BJ (cell line): Measurements from ENCODE around the gene GP1BB. TPM values are rescaled to one million over a fixed set of nuclear protein-coding genes. Genes with fewer than 3 reads are reported as not detected.

Source experiments
- CTCF ChIA-PET: fragments of 350-600 bp; formaldehyde crosslinking; extraction: SDS; loops from one replicate; lab custom pipeline; 2021; ENCODE audit warnings: antibody characterized with exemption, inconsistent platforms; lab: Yijun Ruan, JAX
- POLR2A ChIA-PET: fragments of 300-600 bp; sonication (Branson Sonifier 250); formaldehyde crosslinking; extraction: SDS; loops from one replicate; lab custom pipeline; 2021; ENCODE audit warnings: antibody characterized with exemption; lab: Charles Lee
- DNase-seq: peaks from one replicate; pipeline ENCODE4 v3.0.0-alpha.2; 2011; ENCODE audit warnings: low read depth
- H3K27me3 ChIP-seq: 2 replicates; pipeline ENCODE4 v1.6.0; 2011; ENCODE audit warnings: low read length; ENCODE audit not compliant: control insufficient read depth, insufficient read depth
- H3K36me3 ChIP-seq: 2 replicates; pipeline ENCODE4 v1.5.1; 2011; ENCODE audit warnings: low read length; ENCODE audit not compliant: control insufficient read depth, insufficient read depth
- H3K4me3 ChIP-seq: 2 replicates; pipeline ENCODE4 v1.5.1; 2011; ENCODE audit warnings: low read depth, mild to moderate bottlenecking, control low read depth, low read length
- polyA plus RNA-seq: library from polyadenylated mRNA; depleted of rRNA; stranded (reverse); fragments of >200 nt; gene quantifications from 2 replicates; pipeline ENCODE4 v1.2.3, GENCODE V29; 2011
- TF ChIP-seq, protein P1 (sequence below): IDR thresholded peaks from 2 replicates; pipeline ENCODE4 v1.5.1; 2011; ENCODE audit warnings: low read depth, mild to moderate bottlenecking, control low read depth, inconsistent platforms, low read length, moderate library complexity; ENCODE audit not compliant: insufficient read depth

GP1BB gene
- polyA plus RNA-seq, 1 experiment, result 4.2 TPM

DNA sequence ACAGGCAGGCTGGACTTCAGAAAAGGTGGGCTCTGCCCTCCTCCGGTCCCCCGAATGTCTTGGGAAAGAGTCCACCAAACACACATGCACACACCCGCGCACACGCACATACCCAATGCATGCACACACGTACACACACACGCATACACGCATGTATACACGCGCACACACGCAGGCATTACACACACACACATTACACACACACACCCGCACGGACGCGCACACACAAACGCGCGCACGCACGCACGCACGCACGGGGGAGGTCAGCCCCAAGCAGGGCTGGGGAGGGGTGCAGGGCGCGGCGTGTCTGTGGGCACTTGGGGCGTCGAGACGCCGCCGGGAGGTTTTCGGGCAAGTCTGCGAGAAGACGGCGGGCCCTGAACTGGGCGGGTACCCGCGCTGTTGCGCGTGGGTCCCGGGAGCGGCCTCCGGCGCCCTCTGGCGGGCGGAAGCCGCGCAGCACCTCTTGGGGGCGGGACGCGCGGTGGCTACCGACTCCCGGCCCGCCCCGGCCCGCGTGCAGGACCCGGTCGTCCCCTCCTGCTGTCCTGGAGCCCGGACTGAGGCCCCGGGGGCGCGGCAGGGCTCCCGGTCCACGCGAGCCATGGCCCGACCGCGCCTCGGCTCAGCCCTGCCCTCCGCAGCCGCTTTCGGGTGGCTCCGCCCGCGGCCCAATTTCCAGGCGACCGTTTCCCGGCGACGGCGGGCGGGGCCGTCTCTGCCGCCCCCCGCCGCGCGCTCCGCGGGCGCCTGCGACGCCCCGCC is 5.5 kb upstream of the GP1BB start:
- TF ChIP-seq, protein P1, sequence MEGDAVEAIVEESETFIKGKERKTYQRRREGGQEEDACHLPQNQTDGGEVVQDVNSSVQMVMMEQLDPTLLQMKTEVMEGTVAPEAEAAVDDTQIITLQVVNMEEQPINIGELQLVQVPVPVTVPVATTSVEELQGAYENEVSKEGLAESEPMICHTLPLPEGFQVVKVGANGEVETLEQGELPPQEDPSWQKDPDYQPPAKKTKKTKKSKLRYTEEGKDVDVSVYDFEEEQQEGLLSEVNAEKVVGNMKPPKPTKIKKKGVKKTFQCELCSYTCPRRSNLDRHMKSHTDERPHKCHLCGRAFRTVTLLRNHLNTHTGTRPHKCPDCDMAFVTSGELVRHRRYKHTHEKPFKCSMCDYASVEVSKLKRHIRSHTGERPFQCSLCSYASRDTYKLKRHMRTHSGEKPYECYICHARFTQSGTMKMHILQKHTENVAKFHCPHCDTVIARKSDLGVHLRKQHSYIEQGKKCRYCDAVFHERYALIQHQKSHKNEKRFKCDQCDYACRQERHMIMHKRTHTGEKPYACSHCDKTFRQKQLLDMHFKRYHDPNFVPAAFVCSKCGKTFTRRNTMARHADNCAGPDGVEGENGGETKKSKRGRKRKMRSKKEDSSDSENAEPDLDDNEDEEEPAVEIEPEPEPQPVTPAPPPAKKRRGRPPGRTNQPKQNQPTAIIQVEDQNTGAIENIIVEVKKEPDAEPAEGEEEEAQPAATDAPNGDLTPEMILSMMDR, result peak; percentile 68
- peaks cover 3% of the 10 kb centered on the region; the same call in 1 of the 2 replicates for H3K27me3 ChIP-seq
- ChIA-PET POLR2A (no interaction called here), CTCF (interaction anchor here (1.0 to 2.6 kb wide), 5 partner anchors 27 to 88 kb away, joined by 3 to 13 read pairs (median 4); no protein-coding TSS in a partner anchor)
- H3K4me3 ChIP-seq, result peak overlapping the region; percentile 84
- H3K36me3 ChIP-seq, result peaks cover 17% of the 10 kb centered on the region
- peak; percentile 10 for DNase-seq

DNA sequence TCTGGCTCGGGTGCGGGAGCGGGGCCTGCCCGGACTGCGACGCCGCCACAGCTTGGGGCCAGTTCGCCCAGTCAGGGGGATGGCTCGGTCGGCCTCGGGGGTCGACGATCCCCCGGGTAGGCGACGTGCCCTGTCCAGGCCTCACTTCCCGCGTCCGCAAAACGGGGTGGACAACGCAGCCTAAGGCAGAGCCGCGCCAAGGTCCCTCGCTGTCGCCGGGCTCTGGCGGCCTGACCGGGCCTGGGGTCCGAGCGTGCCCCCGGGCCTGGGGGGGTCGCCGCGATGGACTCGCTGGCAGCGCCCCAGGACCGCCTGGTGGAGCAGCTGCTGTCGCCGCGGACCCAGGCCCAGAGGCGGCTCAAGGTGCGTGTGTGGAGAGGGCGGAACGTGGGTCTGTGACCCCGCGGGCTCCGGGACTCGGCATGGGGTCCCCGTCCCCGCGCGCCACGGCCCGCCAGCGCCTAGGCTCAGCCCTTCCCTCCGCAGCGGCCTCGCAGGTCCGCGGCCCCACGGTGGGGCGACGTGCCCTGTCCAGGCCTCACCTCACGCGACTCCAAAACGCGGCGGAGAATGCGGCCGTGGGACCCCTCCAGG is 4.8 kb upstream of the GP1BB start:
- H3K36me3 ChIP-seq, result peaks cover 17% of the 10 kb centered on the region
- TF ChIP-seq, protein P1, result no peak
- POLR2A ChIA-PET, result no interaction called here
- CTCF ChIA-PET, result interaction anchor here (1.0 to 1.3 kb wide), 3 partner anchors 39 to 192 kb away, joined by 3 to 4 read pairs (median 4); no protein-coding TSS in a partner anchor
- H3K4me3 ChIP-seq, result peak overlapping the region; percentile 84
- no peak for DNase-seq
- peaks cover 1% of the 10 kb centered on the region; the same call in 1 of the 2 replicates for H3K27me3 ChIP-seq

DNA sequence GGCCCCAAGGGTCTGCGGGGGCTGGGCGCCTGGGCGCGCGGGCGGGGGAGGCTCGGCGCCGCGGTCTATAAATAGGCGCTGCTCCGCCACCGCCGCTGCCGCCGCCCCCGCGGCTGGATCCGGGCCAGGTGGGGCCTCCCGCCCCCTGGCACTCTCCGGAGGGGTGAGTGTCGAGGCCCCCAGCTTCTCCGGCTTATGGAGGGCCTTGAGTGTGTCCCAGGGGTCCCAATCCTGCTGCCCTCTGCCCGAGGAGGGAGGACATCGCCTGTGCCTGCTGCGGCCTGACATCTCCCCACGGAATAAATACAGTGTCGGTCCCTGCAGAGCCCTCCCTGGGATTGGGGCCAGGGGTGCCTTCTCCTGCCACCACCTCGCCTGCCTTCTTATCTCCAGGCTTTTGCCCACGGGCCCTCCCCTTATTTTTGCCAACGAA is 4.3 kb upstream of the GP1BB start:
- CTCF ChIA-PET, result interaction anchor here (1.0 to 2.3 kb wide), 5 partner anchors 12 to 191 kb away, joined by 3 to 18 read pairs (median 4); no protein-coding TSS in a partner anchor
- TF ChIP-seq, protein P1, result no peak
- POLR2A ChIA-PET, result no interaction called here
- H3K4me3 ChIP-seq, result peak overlapping the region; percentile 84
- H3K36me3 ChIP-seq, result peaks cover 17% of the 10 kb centered on the region
- H3K27me3 ChIP-seq, result no peaks in the 10 kb centered on the region
- no peak for DNase-seq

DNA sequence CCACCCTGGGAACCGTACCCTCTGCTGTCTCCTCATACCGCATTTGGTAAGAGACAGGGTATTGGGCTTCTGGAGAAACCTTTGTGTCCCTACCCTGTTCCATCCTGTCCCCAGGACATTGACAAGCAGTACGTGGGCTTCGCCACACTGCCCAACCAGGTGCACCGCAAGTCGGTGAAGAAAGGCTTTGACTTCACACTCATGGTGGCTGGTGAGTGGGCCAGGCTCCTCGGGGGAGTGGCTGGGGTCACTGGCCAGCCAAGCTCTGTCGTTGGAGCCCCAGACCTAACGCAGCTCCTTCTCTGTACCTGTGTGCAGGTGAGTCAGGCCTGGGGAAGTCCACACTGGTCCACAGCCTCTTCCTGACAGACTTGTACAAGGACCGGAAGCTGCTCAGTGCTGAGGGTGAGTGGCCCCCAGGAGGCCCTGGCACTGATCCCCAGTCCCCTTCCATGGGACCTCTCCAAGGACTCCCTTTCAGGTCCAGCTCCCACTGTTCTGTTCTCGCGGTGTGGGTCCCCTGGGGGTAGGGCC is 3.8 kb upstream of the GP1BB start:
- TF ChIP-seq, protein P1, result no peak
- no peak for DNase-seq
- H3K36me3 ChIP-seq, result peaks cover 17% of the 10 kb centered on the region
- POLR2A ChIA-PET, result no interaction called here
- CTCF ChIA-PET, result interaction anchor here (1.0 to 2.3 kb wide), 4 partner anchors 11 to 191 kb away, joined by 3 to 18 read pairs (median 6); no protein-coding TSS in a partner anchor
- peak overlapping the region; percentile 84 for H3K4me3 ChIP-seq
- H3K27me3 ChIP-seq, result no peaks in the 10 kb centered on the region
